Measurements from ENCODE around the gene MYT1. TPM values are rescaled to one million over a fixed set of nuclear protein-coding genes. Genes with fewer than 3 reads are reported as not detected.

The MYT1 gene
- total and polyA plus RNA-seq, 2 experiments from 2014 or later: 0.39 to 0.50 TPM

GRCh38 chr20:64180673-64181072 lies 16.4 kb downstream of the MYT1 start:
- Histone ChIP-seq H3K9me3 (ENCODE audit: low read depth) (no peaks in the 10 kb centered on the region), H3K27ac (no peak overlapping the region)
- no peak for TF ChIP-seq CTCF (IDR thresholded peaks at IDR 0.05; ENCODE audit: low read depth, low read length)

GRCh38 chr20:64181391-64181790 lies 17.1 kb downstream of the MYT1 start:
- H3K4me1 ChIP-seq (ENCODE audit: low read depth): no peaks in the 10 kb centered on the region
- H3K9me3 ChIP-seq (ENCODE audit: low read depth): no peaks in the 10 kb centered on the region
- TF ChIP-seq CTCF (IDR thresholded peaks at IDR 0.05; ENCODE audit: low read depth, low read length): no peak
- DNase-seq (ENCODE audit: low read depth in 1 of 2, low spot score in 1 of 2): no peak
- H3K27ac ChIP-seq: no peak overlapping the region
- H3K4me3 ChIP-seq: no peak overlapping the region
- H3K36me3 ChIP-seq: no peaks in the 10 kb centered on the region
- H3K27me3 ChIP-seq: peaks cover 17% of the 10 kb centered on the region

More at GRCh38 chr20:64180673-64181072, 16.4 kb downstream of the MYT1 start:
- H3K27me3 ChIP-seq: peaks cover 21% of the 10 kb centered on the region
- no peaks in the 10 kb centered on the region for H3K36me3 ChIP-seq
- H3K4me1 ChIP-seq (ENCODE audit: low read depth): no peaks in the 10 kb centered on the region
- H3K4me3 ChIP-seq: no peak overlapping the region
- no peak for DNase-seq (ENCODE audit: low read depth in 1 of 2, low spot score in 1 of 2)

GRCh38 chr20:64182146-64182865 lies 18.1 kb downstream of the MYT1 start:
- Histone ChIP-seq H3K4me3 (no peak overlapping the region), H3K4me1 (ENCODE audit: low read depth) (no peaks in the 10 kb centered on the region), H3K9me3 (ENCODE audit: low read depth) (no peaks in the 10 kb centered on the region), H3K36me3 (no peaks in the 10 kb centered on the region), H3K27me3 (peaks cover 8% of the 10 kb centered on the region), H3K27ac (no peak overlapping the region)
- no peak for DNase-seq (ENCODE audit: low read depth in 1 of 2, low spot score in 1 of 2)
- TF ChIP-seq CTCF (IDR thresholded peaks at IDR 0.05; ENCODE audit: low read depth, low read length): no peak

- no peak overlapping the region for H3K27ac ChIP-seq
- no peaks in the 10 kb centered on the region for H3K36me3 ChIP-seq
- TF ChIP-seq CTCF (IDR thresholded peaks at IDR 0.05; ENCODE audit: low read depth, low read length): no peak
- H3K4me1 ChIP-seq (ENCODE audit: low read depth): no peaks in the 10 kb centered on the region
- no peak for DNase-seq (ENCODE audit: low read depth in 1 of 2, low spot score in 1 of 2)
- no peak overlapping the region for H3K4me3 ChIP-seq
- H3K9me3 ChIP-seq (ENCODE audit: low read depth): no peaks in the 10 kb centered on the region
- H3K27me3 ChIP-seq: no peaks in the 10 kb centered on the region
These were observed 19.1 kb downstream of the MYT1 start for GRCh38 chr20:64183313-64183712.

- Histone ChIP-seq H3K36me3 (no peaks in the 10 kb centered on the region), H3K27ac (no peak overlapping the region), H3K9me3 (ENCODE audit: low read depth) (no peaks in the 10 kb centered on the region), H3K27me3 (no peaks in the 10 kb centered on the region), H3K4me3 (no peak overlapping the region), H3K4me1 (ENCODE audit: low read depth) (no peaks in the 10 kb centered on the region)
- DNase-seq (ENCODE audit: low read depth in 1 of 2, low spot score in 1 of 2): no peak
- no peak for TF ChIP-seq CTCF (IDR thresholded peaks at IDR 0.05; ENCODE audit: low read depth, low read length)
These were observed 20.5 kb downstream of the MYT1 start for GRCh38 chr20:64184795-64185194.
